Mucosa of descending colon (tissue), 3 donors: ENCODE measurements around the gene TNFRSF1A. TPM values are rescaled to one million over a fixed set of nuclear protein-coding genes. Genes with fewer than 3 reads are reported as not detected.

Experiments used
- ATAC-seq: fragments of 200-7000 bp; cut with Tn5 transposase; one replicate; pipeline ENCODE4 v1.9.1; 2020; ENCODE audit warnings: mild to moderate bottlenecking, moderate library complexity
- DNase-seq, 3 donors: peaks; one replicate each; pipeline ENCODE4 v3.0.0-alpha.2; 2020
- H3K36me3 ChIP-seq: fragments of 200-600 bp; one replicate; pipeline ENCODE4 v1.8.0; 2021; ENCODE audit warnings: low read depth, mild to moderate bottlenecking
- H3K4me1 ChIP-seq: fragments of 200-600 bp; one replicate; pipeline ENCODE4 v1.8.0; 2021; ENCODE audit warnings: low read depth, mild to moderate bottlenecking
- H3K4me3 ChIP-seq: fragments of 200-600 bp; one replicate; pipeline ENCODE4 v1.8.0; 2021; ENCODE audit warnings: mild to moderate bottlenecking
- H3K9me3 ChIP-seq: fragments of 200-600 bp; one replicate; pipeline ENCODE4 v1.8.0; 2021; ENCODE audit warnings: mild to moderate bottlenecking
- CTCF ChIP-seq: fragments of 200-600 bp; IDR thresholded peaks from one replicate; pipeline ENCODE4 v1.8.0; 2022; ENCODE audit warnings: antibody characterized with exemption, mild to moderate bottlenecking
- intact Hi-C, 2 donors: fragments of 100-400 bp; cut with DNase I in 1 of 2; cut with micrococcal nuclease in 1 of 2; formaldehyde crosslinking; loops; one replicate each; pipeline versions ENCODE4 v1.11.0 to v1.11.1; 2022; cut with DNase I, micrococcal nuclease
- total RNA-seq, 3 donors: library from RNA; stranded (reverse); fragmentation: NEBNext Ultra II Directional in 2 of 3; extraction: Animal tissue kit (Norgen Biotek cat#: 25700) in 2 of 3; gene quantifications; one replicate each; pipeline versions ENCODE4 v1.2.1 to v1.2.4, GENCODE V29; 2021 to 2023
- donor health status: DM: no; HTN: no; CAD: no; lungs with moderate emphysema.
- donor health status: DM: no; HTN: no; CAD: no.
- donor health status: DM: no; HTN: yes; CAD: no.

Gene TNFRSF1A
- total RNA-seq, 3 donors from 2014 or later: 166 to 237 (median 211) TPM

GRCh38 chr12:6306151-6306550 lies 35.7 kb downstream of the TNFRSF1A start:
- intact Hi-C loops: no loop called here
- no peak for TF ChIP-seq CTCF

DNA sequence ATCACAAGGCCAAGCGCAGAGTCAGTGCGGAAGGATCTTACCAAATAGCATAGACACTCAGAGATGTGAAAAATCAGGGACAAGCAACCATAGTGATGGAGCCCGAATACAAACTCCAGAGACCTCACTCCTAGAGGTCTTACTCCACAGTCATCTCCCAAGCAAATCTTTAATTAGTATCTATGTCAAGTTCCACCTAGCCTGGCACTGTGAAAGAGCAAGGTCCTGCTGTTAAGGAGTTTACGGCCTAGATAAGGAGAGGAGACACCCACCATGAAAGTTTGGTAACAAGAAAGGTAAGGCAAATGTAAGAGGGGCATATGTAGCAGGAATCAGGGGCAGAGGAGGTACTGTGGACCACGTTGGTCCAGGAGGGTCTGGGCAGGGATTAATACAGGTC lies 38.8 kb downstream of the TNFRSF1A start:
- intact Hi-C loops: no loop called here

More at GRCh38 chr12:6306151-6306550, 35.7 kb downstream of the TNFRSF1A start:
- Histone ChIP-seq H3K4me1 (peaks cover 13% of the 10 kb centered on the region), H3K4me3 (no peak overlapping the region), H3K9me3 (no peaks in the 10 kb centered on the region), H3K36me3 (no peaks in the 10 kb centered on the region)
- DNase-seq (no peak), ATAC-seq (no peak)

DNA sequence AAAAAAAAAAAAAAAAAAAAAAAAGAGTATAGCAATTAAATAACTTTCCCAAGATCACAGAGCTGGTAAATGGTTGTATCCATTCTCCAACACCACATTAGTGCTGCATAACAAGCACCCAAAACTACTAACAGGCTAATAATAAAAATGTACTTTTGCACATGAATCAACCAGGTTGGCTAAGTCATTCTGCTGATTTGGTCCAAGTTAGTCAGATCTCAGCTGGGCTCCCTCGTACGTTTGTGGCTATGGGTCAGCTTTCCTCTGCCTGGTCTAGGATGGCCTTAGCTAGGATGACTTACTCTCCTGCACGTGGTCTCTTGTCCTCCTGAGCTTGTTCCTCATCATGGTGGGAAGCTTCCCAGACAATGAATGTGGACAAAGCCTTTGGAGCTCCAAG lies 39.3 kb downstream of the TNFRSF1A start:
- no peak for ATAC-seq
- peak in 1 of 3 donors; percentile 18 for DNase-seq
- TF ChIP-seq CTCF: no peak
- Histone ChIP-seq H3K36me3 (no peaks in the 10 kb centered on the region), H3K4me3 (no peak overlapping the region), H3K4me1 (peaks cover 9% of the 10 kb centered on the region), H3K9me3 (no peaks in the 10 kb centered on the region)
- intact Hi-C loops: no loop called here

More for the DNA sequence above, 38.8 kb downstream of the TNFRSF1A start:
- Histone ChIP-seq H3K4me3 (no peak overlapping the region), H3K36me3 (no peaks in the 10 kb centered on the region), H3K4me1 (peaks cover 7% of the 10 kb centered on the region), H3K9me3 (no peaks in the 10 kb centered on the region)
- DNase-seq (peak in 2 of 3 donors; percentile 27 to 44), ATAC-seq (peak; percentile 81)
- TF ChIP-seq CTCF: no peak

DNA sequence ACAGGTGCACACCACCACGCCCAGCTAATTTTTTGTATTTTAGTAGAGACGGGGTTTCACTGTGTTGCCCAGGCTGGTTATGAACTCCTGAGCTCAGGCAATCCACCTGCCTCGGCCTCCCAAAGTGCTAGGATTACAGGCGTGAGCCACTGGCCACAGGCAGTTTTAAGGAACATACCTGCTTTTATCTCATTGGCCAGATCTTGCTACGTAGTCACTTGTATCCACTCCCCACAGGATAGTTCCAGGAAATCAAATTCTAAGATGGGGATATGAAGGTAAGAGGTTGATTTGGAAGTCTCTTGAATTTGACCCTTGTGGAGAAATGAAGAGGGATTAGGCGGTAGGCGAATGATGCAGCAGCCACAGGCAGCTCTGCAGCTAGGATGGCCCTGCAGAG lies 40.2 kb downstream of the TNFRSF1A start:
- intact Hi-C loops: no loop called here
- TF ChIP-seq CTCF: no peak
- H3K4me3 ChIP-seq: no peak overlapping the region
- DNase-seq (peak in 1 of 3 donors; percentile 20), ATAC-seq (peak; percentile 11)
- H3K36me3 ChIP-seq: no peaks in the 10 kb centered on the region
- H3K4me1 ChIP-seq: peaks cover 14% of the 10 kb centered on the region
- H3K9me3 ChIP-seq: no peaks in the 10 kb centered on the region

DNA sequence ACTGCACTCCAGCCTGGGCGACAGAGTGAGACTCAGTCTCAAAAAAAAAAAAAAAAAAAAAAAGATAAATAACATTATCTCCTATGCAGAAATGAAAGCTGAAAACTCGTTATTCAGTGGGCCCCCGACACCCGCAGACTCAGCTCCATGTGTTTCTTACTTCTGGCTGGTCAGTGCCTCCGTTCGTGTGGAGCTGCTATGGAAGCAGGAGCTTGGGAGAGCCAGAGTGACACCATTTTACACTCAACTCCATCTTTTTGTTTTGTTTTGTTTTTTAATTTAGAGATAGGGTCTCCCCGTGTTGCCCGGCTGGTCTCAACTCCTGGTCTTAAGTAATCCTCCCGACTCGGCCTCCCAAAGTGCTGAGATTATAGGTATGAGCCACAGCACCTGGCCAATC lies 44.7 kb downstream of the TNFRSF1A start:
- DNase-seq (peak in 1 of 3 donors; percentile 30), ATAC-seq (no peak)
- intact Hi-C loops: no loop called here
- Histone ChIP-seq H3K36me3 (no peaks in the 10 kb centered on the region), H3K9me3 (no peaks in the 10 kb centered on the region), H3K4me3 (no peak overlapping the region), H3K4me1 (peaks cover 42% of the 10 kb centered on the region)
- no peak for TF ChIP-seq CTCF
